Measurements from ENCODE around the gene MPEG1. TPM values are rescaled to one million over a fixed set of nuclear protein-coding genes. Genes with fewer than 3 reads are reported as not detected.

MPEG1 gene
- total RNA-seq, 2 donors from 2014 or later = 1.3 to 3.9 TPM

GRCh38 chr11:59193587-59194130, 19.1 kb downstream of the MPEG1 start:
- H3K4me1 ChIP-seq = peaks cover 17% of the 10 kb centered on the region
- TF ChIP-seq CTCF (IDR thresholded peaks at IDR 0.05) = no peak
- no peak for TF ChIP-seq POLR2A (IDR thresholded peaks at IDR 0.05)
- ATAC-seq (no peak), DNase-seq (no peak)
- H3K36me3 ChIP-seq (replicated peaks in 1 of 2; ENCODE audit: insufficient read depth in 1 of 2, low read depth in 2 of 2) = no peaks in the 10 kb centered on the region
- H3K27ac ChIP-seq = no peak overlapping the region
- 89 to 91% methylated on average over 10 of the region's 10 CpGs for WGBS, 2 donors
- no peaks in the 10 kb centered on the region for H3K27me3 ChIP-seq
- no peaks in the 10 kb centered on the region for H3K9me3 ChIP-seq
- no peak overlapping the region for H3K4me3 ChIP-seq
- intact Hi-C loops (cut with DNase I) = no loop called here

DNA sequence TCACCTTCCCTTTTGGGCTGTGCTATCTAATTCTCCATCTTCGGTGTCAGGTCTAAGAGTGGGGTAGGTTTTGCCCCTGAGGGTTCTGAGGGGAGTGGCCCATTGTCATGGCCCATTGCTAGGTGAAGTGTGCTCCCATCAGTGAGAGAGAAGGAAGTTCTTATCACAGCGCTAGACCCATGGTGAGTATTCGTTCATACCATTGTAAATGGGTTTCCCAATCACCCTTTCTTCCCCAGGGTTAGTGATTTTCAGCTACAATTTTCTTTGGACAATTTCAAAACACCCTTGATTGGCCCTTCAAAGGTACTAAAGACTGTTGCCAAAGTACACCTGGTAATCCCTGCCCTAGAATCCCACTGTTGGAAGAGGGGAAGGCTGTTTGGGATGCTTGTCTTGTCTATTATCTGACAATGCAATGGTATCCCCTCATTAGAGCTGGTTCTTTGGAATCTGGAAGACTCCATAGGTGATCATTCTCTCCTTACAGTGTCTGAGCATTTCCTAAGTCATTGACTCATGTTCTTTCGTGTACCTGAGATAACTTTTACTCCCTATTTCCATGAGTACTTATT, 20.2 kb downstream of the MPEG1 start:
- no peak for ATAC-seq
- H3K27ac ChIP-seq = no peak overlapping the region

GRCh38 chr11:59191890-59192289, 20.8 kb downstream of the MPEG1 start:
- TF ChIP-seq POLR2A (IDR thresholded peaks at IDR 0.05) (no peak), CTCF (IDR thresholded peaks at IDR 0.05) (no peak)
- H3K9me3 ChIP-seq = no peaks in the 10 kb centered on the region
- ATAC-seq (no peak), DNase-seq (no peak)
- H3K36me3 ChIP-seq (replicated peaks in 1 of 2; ENCODE audit: insufficient read depth in 1 of 2, low read depth in 2 of 2) = no peaks in the 10 kb centered on the region
- no peaks in the 10 kb centered on the region for H3K27me3 ChIP-seq
- no peak overlapping the region for H3K4me3 ChIP-seq
- intact Hi-C loops (cut with DNase I) = no loop called here
- 80% methylated on average over 8 of the region's 8 CpGs for WGBS, 2 donors
- H3K4me1 ChIP-seq = peaks cover 28% of the 10 kb centered on the region
- H3K27ac ChIP-seq = no peak overlapping the region

More for the DNA sequence above, 20.2 kb downstream of the MPEG1 start:
- Histone ChIP-seq H3K36me3 (replicated peaks in 1 of 2; ENCODE audit: insufficient read depth in 1 of 2, low read depth in 2 of 2) (no peaks in the 10 kb centered on the region), H3K4me3 (no peak overlapping the region), H3K9me3 (no peaks in the 10 kb centered on the region), H3K27me3 (no peaks in the 10 kb centered on the region), H3K4me1 (peaks cover 22% of the 10 kb centered on the region)
- WGBS, 2 donors = 75 to 85% methylated on average over 4 of the region's 4 CpGs
- intact Hi-C loops (cut with DNase I) = no loop called here
- no peak for TF ChIP-seq POLR2A (IDR thresholded peaks at IDR 0.05)
- no peak for TF ChIP-seq CTCF (IDR thresholded peaks at IDR 0.05)
- no peak for DNase-seq

DNA sequence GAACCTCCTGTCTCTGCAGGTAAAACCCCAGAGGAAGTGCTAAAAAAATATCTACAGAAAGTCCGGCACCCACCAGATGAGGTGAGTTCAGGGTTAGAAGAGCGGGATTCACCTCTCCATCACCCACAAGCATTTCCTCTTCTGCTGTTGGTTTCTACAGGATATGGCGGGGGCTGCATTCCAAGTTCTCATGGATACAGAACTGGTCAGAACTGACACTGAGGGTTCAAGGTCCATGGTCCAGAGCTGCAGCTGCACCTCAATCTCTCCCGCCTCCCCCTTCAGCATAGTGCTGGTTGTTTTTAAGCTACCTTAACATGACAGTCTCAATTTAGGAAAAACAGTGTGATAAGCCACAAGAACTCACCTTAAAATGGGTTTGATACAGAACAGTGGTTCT, 21.6 kb downstream of the MPEG1 start:
- Histone ChIP-seq H3K4me1 (peaks cover 36% of the 10 kb centered on the region), H3K27me3 (no peaks in the 10 kb centered on the region), H3K36me3 (replicated peaks in 1 of 2; ENCODE audit: insufficient read depth in 1 of 2, low read depth in 2 of 2) (no peaks in the 10 kb centered on the region), H3K9me3 (no peaks in the 10 kb centered on the region), H3K27ac (no peak overlapping the region), H3K4me3 (no peak overlapping the region)
- intact Hi-C loops (cut with DNase I) = no loop called here
- no peak for TF ChIP-seq CTCF (IDR thresholded peaks at IDR 0.05)
- no peak for DNase-seq
- ATAC-seq = no peak
- 83 to 93% methylated on average over 3 to 4 of the region's 4 CpGs for WGBS, 2 donors

DNA sequence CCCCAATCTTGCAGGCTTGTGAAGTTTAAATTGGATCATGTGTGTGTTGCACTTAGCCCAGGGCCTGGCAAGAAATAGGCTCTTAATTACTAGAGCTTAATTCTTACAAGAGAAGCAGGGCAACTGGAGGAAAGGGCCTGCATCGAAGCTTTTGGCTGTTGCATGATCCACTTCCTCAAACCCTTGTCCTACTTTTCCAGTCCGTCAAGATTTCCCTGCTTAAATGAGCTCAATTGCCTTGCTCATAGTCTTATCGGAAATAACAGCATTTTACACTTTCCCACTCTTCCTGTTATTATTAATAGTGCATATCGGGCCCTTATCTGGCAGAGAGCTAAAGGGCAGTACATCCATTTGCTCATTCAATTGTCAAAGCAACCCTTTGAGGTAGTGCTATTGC, 22.7 kb downstream of the MPEG1 start:
- no peak for DNase-seq
- no peaks in the 10 kb centered on the region for H3K27me3 ChIP-seq
- no peak for ATAC-seq
- intact Hi-C loops (cut with DNase I) = loop anchor here (10.0 kb wide), 1 partner anchor 95 kb away; no protein-coding TSS in a partner anchor
- WGBS, 2 donors = 46 to 52% methylated on average over 4 of the region's 4 CpGs
- H3K36me3 ChIP-seq (replicated peaks in 1 of 2; ENCODE audit: insufficient read depth in 1 of 2, low read depth in 2 of 2) = no peaks in the 10 kb centered on the region
- no peaks in the 10 kb centered on the region for H3K9me3 ChIP-seq
- TF ChIP-seq POLR2A (IDR thresholded peaks at IDR 0.05) = no peak
- TF ChIP-seq CTCF (IDR thresholded peaks at IDR 0.05) = no peak
- H3K27ac ChIP-seq = no peak overlapping the region
- H3K4me3 ChIP-seq = no peak overlapping the region
- peaks cover 44% of the 10 kb centered on the region for H3K4me1 ChIP-seq
